T-cell (primary cell): Measurements from ENCODE around the gene RNF213. TPM values are rescaled to one million over a fixed set of nuclear protein-coding genes. Genes with fewer than 3 reads are reported as not detected.

Source experiments
- ATAC-seq, 4 experiments: fragments of 200-7000 bp in 3 of 4; fragments of 150-1000 bp in 1 of 4; cut with Tn5 transposase; replicated peaks in 1 of 4; 1 replicate in 3 of 4; 2 replicates in 1 of 4; pipeline ENCODE4 v1.10.0; 2021; ENCODE audit warnings: moderate library complexity in 3 of 4, mild to moderate bottlenecking in 2 of 4, moderate number of reproducible peaks in 1 of 4
- CTCF ChIA-PET, 2 donors: fragments of 300-600 bp; sonication (Branson Sonifier 250); formaldehyde crosslinking; loops; one replicate each; lab custom pipeline; 2022; ENCODE audit warnings: antibody characterized with exemption in 2 of 2; lab: Charles Lee
- POLR2A ChIA-PET, 2 donors: fragments of 300-600 bp; sonication (Branson Sonifier 250); formaldehyde crosslinking; loops; one replicate each; lab custom pipeline; 2022; ENCODE audit warnings: antibody characterized with exemption in 2 of 2; lab: Charles Lee
- DNase-seq, 35 experiments: peaks; one replicate each; pipeline versions ENCODE4 v3.0.0 to v3.0.0-alpha.2; 2013 to 2023
- H3K27ac ChIP-seq: one replicate; pipeline ENCODE4 v1.5.1; 2013; ENCODE audit warnings: low read length
- H3K27me3 ChIP-seq, 2 experiments: replicated peaks in 1 of 2; 1 replicate in 1 of 2; 2 replicates in 1 of 2; pipeline versions ENCODE4 v1.6.1 to v1.7.0; 2013; ENCODE audit warnings: low read length in 1 of 2, mixed read lengths in 1 of 2; ENCODE audit not compliant: control insufficient read depth in 2 of 2, insufficient read depth in 2 of 2; ENCODE audit errors: extremely low read depth in 1 of 2
- H3K36me3 ChIP-seq, 2 donors: 1 replicate in 1 of 2; 2 replicates in 1 of 2; pipeline versions ENCODE4 v1.6.1 to v1.7.0; 2013; ENCODE audit warnings: low read length in 1 of 2; ENCODE audit not compliant: control insufficient read depth in 2 of 2, insufficient read depth in 1 of 2; ENCODE audit errors: extremely low read depth in 1 of 2
- H3K4me1 ChIP-seq, 2 experiments: 1 replicate in 1 of 2; 2 replicates in 1 of 2; pipeline versions ENCODE4 v1.6.1 to v1.7.0; 2013; ENCODE audit warnings: low read length in 2 of 2, mixed read lengths in 1 of 2; ENCODE audit not compliant: insufficient read depth in 2 of 2, control insufficient read depth in 1 of 2; ENCODE audit errors: extremely low read depth in 1 of 2
- H3K4me3 ChIP-seq, 2 donors: 1 replicate in 1 of 2; 2 replicates in 1 of 2; pipeline versions ENCODE4 v1.5.1 to v1.7.0; 2013; ENCODE audit warnings: mild to moderate bottlenecking in 2 of 2, low read length in 1 of 2, moderate library complexity in 1 of 2; ENCODE audit not compliant: control insufficient read depth in 1 of 2; ENCODE audit errors: extremely low read depth in 1 of 2
- H3K9me3 ChIP-seq: 2 replicates; pipeline ENCODE4 v1.7.0; 2013
- H3K27ac Mint-ChIP-seq, 2 donors: one replicate each; pipeline ENCODE4 v1.8.0; 2020 to 2021; ENCODE audit warnings: mild to moderate bottlenecking in 2 of 2, mixed read lengths in 2 of 2
- H3K27me3 Mint-ChIP-seq, 2 donors: one replicate each; pipeline ENCODE4 v1.8.0; 2021 to 2022; ENCODE audit warnings: mixed read lengths in 2 of 2
- H3K36me3 Mint-ChIP-seq: one replicate; pipeline ENCODE4 v1.8.0; 2021; ENCODE audit warnings: mixed read lengths
- H3K4me1 Mint-ChIP-seq, 3 donors: one replicate each; pipeline ENCODE4 v1.8.0; 2020 to 2022; ENCODE audit warnings: mixed read lengths in 3 of 3, mild to moderate bottlenecking in 1 of 3
- H3K4me3 Mint-ChIP-seq, 3 donors: one replicate each; pipeline ENCODE4 v1.8.0; 2020 to 2022; ENCODE audit warnings: mild to moderate bottlenecking in 3 of 3, mixed read lengths in 3 of 3, moderate library complexity in 3 of 3
- H3K9me3 Mint-ChIP-seq, 3 donors: one replicate each; pipeline ENCODE4 v1.8.0; 2020 to 2022; ENCODE audit warnings: mixed read lengths in 3 of 3
- WGBS: methylation state at CpG from one replicate; pipeline ENCODE4 v1.1.5; 2013; ENCODE audit warnings: missing lambda C conversion rate; ENCODE audit not compliant: insufficient coverage; 5-methylcytosine and 5-hydroxymethylcytosine counted together
- total RNA-seq, 35 experiments: library from RNA in 6 of 35; stranded (reverse) in 6 of 35; fragments of 120-200 nt in 1 of 35; gene quantifications; one replicate each; pipeline versions ENCODE4 v1.2.1 to v1.2.4 and lab custom pipeline; 2013 to 2026

Gene RNF213
- total RNA-seq, 5 donors from 2014 or later (not counting 1 experiment from before 2014, with no cell fraction given), result 433 to 628 (median 590) TPM

- no peak overlapping the region for H3K27ac ChIP-seq
- H3K9me3 ChIP-seq, result no peaks in the 10 kb centered on the region
- H3K4me3 Mint-ChIP-seq, result no peak overlapping the region
- H3K27me3 ChIP-seq, result no peaks in the 10 kb centered on the region
- no peak for DNase-seq
- H3K27me3 Mint-ChIP-seq, result no peaks in the 10 kb centered on the region
- ATAC-seq, result no peak
- H3K4me3 ChIP-seq, result no peak overlapping the region
- H3K9me3 Mint-ChIP-seq, result no peaks in the 10 kb centered on the region
- peaks cover 0 to 3% of the 10 kb centered on the region in 2 experiments for H3K4me1 ChIP-seq
- no peak overlapping the region for H3K27ac Mint-ChIP-seq
- H3K4me1 Mint-ChIP-seq, result peaks cover 0 to 4% (median 3%) of the 10 kb centered on the region in 3 donors
- peaks cover 33 to 99% of the 10 kb centered on the region in 2 donors for H3K36me3 ChIP-seq
- peaks cover 88% of the 10 kb centered on the region for H3K36me3 Mint-ChIP-seq
- ChIA-PET CTCF (no interaction called here), POLR2A (no interaction called here)
- WGBS, result 96% methylated on average over 19 of the region's 21 CpGs
Observed at GRCh38 chr17:80380555-80381002, 119.9 kb downstream of the RNF213 start.

DNA sequence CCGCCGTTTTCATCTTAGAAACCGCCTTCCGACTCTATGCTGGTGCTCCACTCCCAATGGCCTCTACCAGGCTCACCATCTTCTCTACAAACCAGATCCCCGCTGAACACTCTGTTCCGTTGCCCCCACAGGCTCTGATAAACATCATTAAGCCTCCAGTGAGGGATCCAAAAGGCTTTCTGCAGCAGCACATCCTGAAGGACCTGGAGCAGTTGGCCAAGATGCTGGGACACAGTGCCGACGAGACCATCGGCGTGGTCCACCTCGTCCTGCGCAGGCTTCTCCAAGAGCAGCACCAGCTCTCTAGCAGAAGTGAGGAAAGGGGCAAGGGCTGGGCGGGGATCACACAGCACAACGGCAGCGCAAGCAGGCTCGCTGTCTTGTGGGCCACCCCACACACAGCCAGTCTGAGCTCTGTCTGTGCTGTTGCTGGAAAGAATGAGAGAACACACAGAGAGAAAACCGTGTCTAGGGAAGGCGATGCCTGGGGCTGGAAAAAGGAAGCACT is 120.8 kb downstream of the RNF213 start:
- H3K4me1 ChIP-seq, result peaks cover 0 to 3% of the 10 kb centered on the region in 2 experiments
- Mint-ChIP-seq H3K27me3 (no peaks in the 10 kb centered on the region), H3K4me1 (peaks cover 0 to 4% (median 3%) of the 10 kb centered on the region in 3 donors), H3K36me3 (peaks cover 89% of the 10 kb centered on the region), H3K27ac (no peak overlapping the region), H3K4me3 (no peak overlapping the region), H3K9me3 (no peaks in the 10 kb centered on the region)
- no peaks in the 10 kb centered on the region for H3K27me3 ChIP-seq
- POLR2A ChIA-PET, result no interaction called here
- CTCF ChIA-PET, result no interaction called here
- DNase-seq (no peak), ATAC-seq (no peak)
- H3K4me3 ChIP-seq, result no peak overlapping the region
- no peaks in the 10 kb centered on the region for H3K9me3 ChIP-seq
- H3K36me3 ChIP-seq, result peaks cover 36 to 98% of the 10 kb centered on the region in 2 donors
- WGBS, result 100% methylated on average over 12 of the region's 18 CpGs
- no peak overlapping the region for H3K27ac ChIP-seq

DNA sequence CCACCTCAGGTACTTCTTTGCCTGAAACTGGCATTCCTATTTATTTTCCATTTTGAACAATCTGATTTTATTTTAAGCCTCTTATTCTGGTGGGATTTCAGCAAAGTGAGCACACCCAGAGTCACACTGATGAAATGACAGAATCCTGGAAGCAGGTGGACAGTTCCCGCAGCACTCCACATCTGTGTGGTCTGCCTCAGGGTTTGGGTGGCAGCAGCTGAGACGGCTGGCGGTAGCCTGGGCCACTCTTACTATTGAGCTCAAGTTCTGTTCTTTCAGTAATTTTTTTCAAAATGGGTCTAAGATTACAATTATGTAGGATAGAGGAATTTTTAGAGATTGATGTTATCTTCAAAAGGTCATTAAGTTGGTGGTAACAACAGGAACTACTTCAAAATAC is 121.8 kb downstream of the RNF213 start:
- Histone ChIP-seq H3K27me3 (no peaks in the 10 kb centered on the region), H3K4me1 (peaks cover 0 to 3% of the 10 kb centered on the region in 2 experiments), H3K4me3 (no peak overlapping the region), H3K27ac (no peak overlapping the region), H3K36me3 (peaks cover 39 to 98% of the 10 kb centered on the region in 2 donors), H3K9me3 (no peaks in the 10 kb centered on the region)
- POLR2A ChIA-PET, result no interaction called here
- H3K27me3 Mint-ChIP-seq, result no peaks in the 10 kb centered on the region
- ATAC-seq (no peak), DNase-seq (no peak)
- 100% methylated on average over 1 of the region's 3 CpGs for WGBS
- no peaks in the 10 kb centered on the region for H3K9me3 Mint-ChIP-seq
- CTCF ChIA-PET, result no interaction called here
- no peak overlapping the region for H3K27ac Mint-ChIP-seq
- H3K36me3 Mint-ChIP-seq, result peaks cover 84% of the 10 kb centered on the region
- H3K4me3 Mint-ChIP-seq, result no peak overlapping the region
- H3K4me1 Mint-ChIP-seq, result peaks cover 0 to 4% (median 3%) of the 10 kb centered on the region in 3 donors

DNA sequence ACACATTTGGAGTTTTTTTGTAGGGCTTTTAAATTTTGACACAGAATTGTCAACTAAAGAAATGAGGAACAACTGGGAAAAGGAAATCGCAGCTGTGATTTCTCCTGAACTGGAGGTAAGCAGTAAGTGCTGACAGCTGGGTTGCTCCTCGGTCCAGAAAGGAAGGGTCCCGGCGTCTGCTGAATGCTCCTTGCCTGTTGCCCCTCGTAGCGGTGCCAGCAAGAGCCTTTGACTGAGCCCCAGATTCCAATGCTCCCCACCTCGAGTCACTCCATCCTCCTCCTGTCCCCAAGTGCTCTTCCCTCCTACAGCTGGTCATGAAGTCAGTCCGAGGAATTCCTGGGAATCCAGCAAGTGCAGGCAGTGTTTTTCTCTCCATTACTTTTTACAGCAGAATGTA is 122.3 kb downstream of the RNF213 start:
- no peak for ATAC-seq
- no peaks in the 10 kb centered on the region for H3K9me3 ChIP-seq
- no peak overlapping the region for H3K27ac ChIP-seq
- Mint-ChIP-seq H3K9me3 (no peaks in the 10 kb centered on the region), H3K36me3 (peaks cover 83% of the 10 kb centered on the region), H3K4me3 (no peak overlapping the region), H3K27ac (peak overlapping the region in 1 of 2 donors; percentile 73), H3K27me3 (no peaks in the 10 kb centered on the region), H3K4me1 (peaks cover 0 to 4% (median 3%) of the 10 kb centered on the region in 3 donors)
- no peak for DNase-seq
- ChIA-PET POLR2A (no interaction called here), CTCF (no interaction called here)
- peaks cover 39 to 97% of the 10 kb centered on the region in 2 donors for H3K36me3 ChIP-seq
- H3K4me3 ChIP-seq, result no peak overlapping the region
- H3K4me1 ChIP-seq, result peaks cover 0 to 3% of the 10 kb centered on the region in 2 experiments
- H3K27me3 ChIP-seq, result no peaks in the 10 kb centered on the region
- 94% methylated on average over 7 of the region's 8 CpGs for WGBS

GRCh38 chr17:80384078-80384960 is 123.7 kb downstream of the RNF213 start:
- DNase-seq (no peak), ATAC-seq (peak in 1 of 4 experiments; percentile 13)
- POLR2A ChIA-PET, result no interaction called here
- Histone ChIP-seq H3K9me3 (no peaks in the 10 kb centered on the region), H3K4me3 (no peak overlapping the region), H3K36me3 (peaks cover 50 to 97% of the 10 kb centered on the region in 2 donors), H3K27ac (no peak overlapping the region), H3K4me1 (peaks cover 0 to 3% of the 10 kb centered on the region in 2 experiments), H3K27me3 (no peaks in the 10 kb centered on the region)
- H3K36me3 Mint-ChIP-seq, result peaks cover 82% of the 10 kb centered on the region
- 77% methylated on average over 7 of the region's 24 CpGs for WGBS
- no peak overlapping the region for H3K4me3 Mint-ChIP-seq
- CTCF ChIA-PET, result no interaction called here
- no peaks in the 10 kb centered on the region for H3K9me3 Mint-ChIP-seq
- no peaks in the 10 kb centered on the region for H3K27me3 Mint-ChIP-seq
- H3K4me1 Mint-ChIP-seq, result peaks cover 0 to 4% (median 3%) of the 10 kb centered on the region in 3 donors
- peak overlapping the region; percentile 62 to 66 for H3K27ac Mint-ChIP-seq

DNA sequence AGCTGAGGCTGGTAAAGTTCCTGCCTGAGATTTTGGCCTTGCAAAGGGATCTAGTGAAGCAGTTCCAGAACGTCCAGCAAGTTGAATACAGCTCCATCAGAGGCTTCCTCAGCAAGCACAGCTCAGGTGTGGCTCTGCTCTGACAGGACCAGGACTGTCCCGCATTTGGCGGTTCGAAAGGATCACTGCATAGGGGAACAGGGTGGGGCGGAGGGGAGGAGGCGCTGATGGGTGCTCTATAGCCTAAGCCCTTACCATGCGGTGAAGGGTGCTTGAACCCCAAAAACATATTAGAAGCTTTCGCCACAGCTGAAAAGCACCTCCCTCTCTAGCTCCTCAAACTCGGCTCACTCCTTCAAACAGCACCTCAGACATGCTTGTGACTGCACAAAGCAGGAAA is 124.4 kb downstream of the RNF213 start:
- no peak overlapping the region for H3K27ac ChIP-seq
- no peak overlapping the region for H3K4me3 ChIP-seq
- peaks cover 0 to 4% (median 3%) of the 10 kb centered on the region in 3 donors for H3K4me1 Mint-ChIP-seq
- ChIA-PET CTCF (no interaction called here), POLR2A (no interaction called here)
- peaks cover 54 to 97% of the 10 kb centered on the region in 2 donors for H3K36me3 ChIP-seq
- ATAC-seq (peak in 2 of 4 experiments; percentile 11 to 24), DNase-seq (no peak)
- no peaks in the 10 kb centered on the region for H3K27me3 ChIP-seq
- no peaks in the 10 kb centered on the region for H3K27me3 Mint-ChIP-seq
- peaks cover 0 to 3% of the 10 kb centered on the region in 2 experiments for H3K4me1 ChIP-seq
- H3K4me3 Mint-ChIP-seq, result no peak overlapping the region
- H3K9me3 ChIP-seq, result no peaks in the 10 kb centered on the region
- WGBS, result 97% methylated on average over 5 of the region's 9 CpGs
- H3K36me3 Mint-ChIP-seq, result peaks cover 81% of the 10 kb centered on the region
- H3K9me3 Mint-ChIP-seq, result no peaks in the 10 kb centered on the region
- H3K27ac Mint-ChIP-seq, result no peak overlapping the region
